ENCODE data around the gene HTR6.

The HTR6 gene

DNA sequence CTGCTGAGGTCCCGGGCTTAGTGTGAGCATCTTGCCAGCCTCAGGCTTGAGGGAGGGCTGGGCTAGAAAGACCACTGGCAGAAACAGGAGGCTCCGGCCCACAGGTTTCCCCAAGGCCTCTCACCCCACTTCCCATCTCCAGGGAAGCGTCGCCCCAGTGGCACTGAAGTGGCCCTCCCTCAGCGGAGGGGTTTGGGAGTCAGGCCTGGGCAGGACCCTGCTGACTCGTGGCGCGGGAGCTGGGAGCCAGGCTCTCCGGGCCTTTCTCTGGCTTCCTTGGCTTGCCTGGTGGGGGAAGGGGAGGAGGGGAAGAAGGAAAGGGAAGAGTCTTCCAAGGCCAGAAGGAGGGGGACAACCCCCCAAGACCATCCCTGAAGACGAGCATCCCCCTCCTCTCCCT lies 7.2 kb upstream of the HTR6 start:
- DNase-seq, result no peak

DNA sequence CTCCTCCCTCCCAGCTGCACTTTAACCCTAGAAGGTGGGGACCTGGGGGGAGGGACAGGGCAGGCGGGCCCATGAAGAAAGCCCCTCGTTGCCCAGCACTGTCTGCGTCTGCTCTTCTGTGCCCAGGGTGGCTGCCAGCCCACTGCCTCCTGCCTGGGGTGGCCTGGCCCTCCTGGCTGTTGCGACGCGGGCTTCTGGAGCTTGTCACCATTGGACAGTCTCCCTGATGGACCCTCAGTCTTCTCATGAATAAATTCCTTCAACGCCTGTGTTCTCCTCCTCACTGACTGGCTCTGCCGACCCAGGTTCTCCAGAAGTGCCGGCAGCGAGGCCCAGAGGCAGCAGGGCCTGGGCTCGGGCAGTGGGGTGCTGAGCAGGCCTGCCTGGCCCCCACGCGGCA lies 6.5 kb upstream of the HTR6 start:
- DNase-seq, result no peak

DNA sequence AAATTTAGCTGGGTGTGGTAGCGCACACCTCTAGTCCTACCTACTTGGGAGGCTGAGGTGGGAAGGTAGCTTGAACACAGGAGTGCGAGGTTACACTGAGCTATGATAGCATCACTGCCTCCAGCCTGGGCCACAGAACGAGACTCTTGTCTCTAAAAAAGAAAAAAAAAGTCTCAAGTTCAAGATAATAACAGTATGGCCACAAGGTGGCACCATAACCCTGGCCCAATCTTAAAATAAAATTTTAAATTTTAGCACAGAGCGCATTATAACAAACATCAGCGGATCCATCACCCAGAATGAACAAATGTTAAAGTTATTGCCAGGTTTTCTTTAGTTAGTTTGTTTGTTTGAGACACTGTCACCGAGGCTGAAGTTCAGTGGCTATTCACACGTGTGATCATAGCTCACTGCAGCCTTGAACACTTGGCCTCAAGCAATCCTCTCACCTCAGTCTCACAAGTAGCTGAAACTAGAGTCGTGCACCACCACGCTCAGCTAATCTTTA lies 2.9 kb upstream of the HTR6 start:
- no peak for DNase-seq

DNA sequence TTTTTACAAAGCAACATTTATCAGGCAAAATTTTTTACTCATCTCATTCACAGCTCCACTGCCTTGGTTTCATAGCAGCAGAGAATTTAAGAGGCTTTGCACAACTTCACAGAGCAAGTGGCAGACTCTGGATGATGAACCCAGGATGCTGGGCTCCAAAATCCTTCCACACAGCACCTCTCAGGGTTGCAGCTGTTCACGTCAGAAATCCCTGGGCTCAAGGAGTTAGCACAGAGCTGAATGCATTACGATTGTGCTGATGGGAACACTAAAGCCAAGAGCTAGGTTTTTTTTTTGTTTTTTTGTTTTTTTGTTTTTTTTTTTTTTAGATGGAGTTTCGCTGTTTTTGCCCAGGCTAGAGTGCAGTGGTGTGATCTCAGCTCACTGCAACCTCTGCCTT lies 2.4 kb upstream of the HTR6 start:
- DNase-seq, result no peak

DNA sequence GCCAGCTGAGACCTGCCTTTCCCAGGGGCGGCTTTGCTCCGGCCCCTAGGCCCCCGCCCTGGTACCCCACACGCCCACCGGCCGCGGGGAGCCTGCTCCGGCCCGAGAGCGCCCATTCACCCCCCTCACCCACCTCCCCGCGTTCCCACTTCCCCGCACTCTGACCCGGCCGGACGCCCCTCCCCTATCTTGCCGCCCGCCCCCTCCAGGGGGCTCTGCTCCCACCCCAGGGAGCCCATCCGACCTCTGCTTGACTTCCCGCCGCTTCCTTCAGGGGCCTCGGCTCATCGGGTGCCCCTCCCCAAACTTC lies 466 bp downstream of the HTR6 start:
- DNase-seq, result no peak

DNA sequence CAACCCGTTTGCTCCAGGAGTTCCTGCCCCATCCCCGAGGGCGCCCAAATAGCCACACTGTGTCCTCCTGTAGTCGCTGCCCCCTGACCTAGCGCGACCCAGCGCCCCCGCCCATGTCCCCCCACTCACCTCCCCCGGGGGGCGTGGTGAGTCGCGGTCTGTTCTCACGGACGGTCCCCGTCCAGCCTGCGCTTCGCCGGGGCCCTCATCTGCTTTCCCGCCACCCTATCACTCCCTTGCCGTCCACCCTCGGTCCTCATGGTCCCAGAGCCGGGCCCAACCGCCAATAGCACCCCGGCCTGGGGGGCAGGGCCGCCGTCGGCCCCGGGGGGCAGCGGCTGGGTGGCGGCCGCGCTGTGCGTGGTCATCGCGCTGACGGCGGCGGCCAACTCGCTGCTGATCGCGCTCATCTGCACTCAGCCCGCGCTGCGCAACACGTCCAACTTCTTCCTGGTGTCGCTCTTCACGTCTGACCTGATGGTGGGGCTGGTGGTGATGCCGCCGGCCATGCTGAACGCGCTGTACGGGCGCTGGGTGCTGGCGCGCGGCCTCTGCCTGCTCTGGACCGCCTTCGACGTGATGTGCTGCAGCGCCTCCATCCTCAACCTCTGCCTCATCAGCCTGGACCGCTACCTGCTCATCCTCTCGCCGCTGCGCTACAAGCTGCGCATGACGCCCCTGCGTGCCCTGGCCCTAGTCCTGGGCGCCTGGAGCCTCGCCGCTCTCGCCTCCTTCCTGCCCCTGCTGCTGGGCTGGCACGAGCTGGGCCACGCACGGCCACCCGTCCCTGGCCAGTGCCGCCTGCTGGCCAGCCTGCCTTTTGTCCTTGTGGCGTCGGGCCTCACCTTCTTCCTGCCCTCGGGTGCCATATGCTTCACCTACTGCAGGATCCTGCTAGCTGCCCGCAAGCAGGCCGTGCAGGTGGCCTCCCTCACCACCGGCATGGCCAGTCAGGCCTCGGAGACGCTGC lies 1.1 kb downstream of the HTR6 start:
- DNase-seq, result no peak

DNA sequence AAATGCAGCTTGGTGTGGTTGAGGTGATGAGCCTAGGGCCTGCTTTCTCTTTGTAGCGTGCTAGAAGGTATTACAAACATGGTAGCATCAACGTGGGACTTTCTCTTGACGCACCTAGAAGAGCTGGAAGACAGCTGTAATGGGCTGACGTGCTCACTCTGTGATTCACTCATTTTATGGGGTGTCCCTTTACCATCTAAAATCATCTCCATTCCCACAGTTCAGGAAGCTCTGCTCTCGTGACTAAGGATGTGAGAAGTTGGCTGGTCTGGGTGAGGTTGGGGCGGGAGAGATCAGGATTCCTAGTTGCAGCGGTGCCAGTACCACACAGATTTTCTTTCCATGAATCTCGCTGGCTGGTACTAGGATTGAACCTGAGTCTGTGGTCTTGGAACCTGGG lies 4.2 kb downstream of the HTR6 start:
- no peak for DNase-seq

DNA sequence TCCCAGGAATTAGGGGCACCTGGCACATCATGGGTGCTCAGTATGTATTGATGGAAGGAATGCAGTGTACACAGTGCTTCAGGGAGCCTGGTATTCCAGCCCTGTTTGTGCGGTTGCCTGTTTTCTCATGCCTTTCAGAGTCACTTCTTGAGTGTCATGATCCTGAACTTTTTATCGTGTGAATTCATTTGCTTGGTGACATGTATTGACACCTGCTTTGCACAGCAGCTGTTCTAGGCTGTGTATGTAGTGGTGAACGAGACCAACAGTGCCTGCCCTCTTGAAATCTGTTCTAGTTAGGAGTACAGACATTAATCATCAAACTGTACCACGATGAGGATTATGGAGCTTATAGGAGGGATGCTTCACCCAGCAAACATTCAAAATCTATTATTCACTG lies 6.1 kb downstream of the HTR6 start:
- no peak for DNase-seq

DNA sequence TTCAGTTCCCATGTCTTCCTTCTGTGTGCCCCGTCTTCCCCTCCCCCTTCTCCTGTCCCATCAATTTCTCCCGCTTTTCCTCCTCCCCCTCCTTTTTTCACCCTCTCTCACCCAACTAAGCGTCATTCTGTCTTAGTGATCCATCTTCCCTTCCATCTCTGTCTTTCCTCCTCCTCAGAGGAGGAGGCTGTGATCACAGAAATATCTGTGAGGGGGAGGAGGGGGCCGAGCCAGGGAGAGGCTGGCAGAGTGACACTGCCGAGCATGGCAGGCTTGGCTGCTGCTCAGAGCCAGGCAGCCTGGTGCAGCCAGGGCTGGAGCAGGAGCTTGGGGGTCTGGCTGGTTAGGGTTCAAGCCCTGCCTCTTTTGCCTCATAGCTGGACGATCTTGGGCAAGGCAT lies 7.6 kb downstream of the HTR6 start:
- no peak for DNase-seq

DNA sequence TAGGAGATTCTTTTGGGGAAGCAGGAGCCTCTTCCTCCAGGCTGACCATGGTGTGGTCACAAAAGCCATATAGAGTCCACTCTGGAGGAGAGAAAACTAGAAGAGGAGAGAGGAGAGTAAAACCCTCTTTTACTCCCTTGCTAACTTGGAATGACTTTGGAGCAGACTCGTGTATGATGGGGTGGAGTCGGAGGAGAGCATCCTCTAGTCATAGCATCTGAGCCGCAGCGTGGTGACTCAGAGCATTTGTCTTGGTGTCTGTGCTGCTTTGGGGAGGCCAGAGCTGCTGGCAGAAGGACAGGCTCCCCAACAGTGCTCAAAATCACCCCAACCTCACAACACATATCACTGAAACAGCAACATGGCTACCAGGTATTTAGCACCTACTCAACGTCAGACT lies 11.1 kb downstream of the HTR6 start:
- DNase-seq, result no peak

DNA sequence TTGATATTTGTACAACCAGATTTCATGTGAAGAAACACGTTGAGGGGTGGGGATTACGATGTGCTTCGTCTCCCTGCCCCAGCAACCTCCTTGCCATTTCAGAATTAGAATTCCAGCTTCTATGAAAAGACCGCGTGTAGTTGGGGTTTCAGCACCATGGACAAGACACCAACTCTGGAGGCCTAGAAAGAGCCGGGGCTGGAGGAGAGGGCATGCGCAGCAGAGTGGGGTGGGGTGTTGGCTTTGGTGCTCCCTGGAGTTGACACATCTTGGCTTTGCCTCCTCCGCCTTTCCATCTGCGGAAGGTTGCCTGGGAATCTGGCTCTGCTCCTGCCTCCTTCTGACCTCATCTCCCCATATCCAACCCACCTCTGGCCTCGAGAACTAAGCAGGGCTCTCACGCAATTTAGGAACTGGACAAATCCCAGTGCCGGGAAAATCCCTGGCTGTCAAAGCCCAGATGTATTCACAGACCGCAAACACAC lies 11.8 kb downstream of the HTR6 start:
- DNase-seq, result peak; percentile 32

DNA sequence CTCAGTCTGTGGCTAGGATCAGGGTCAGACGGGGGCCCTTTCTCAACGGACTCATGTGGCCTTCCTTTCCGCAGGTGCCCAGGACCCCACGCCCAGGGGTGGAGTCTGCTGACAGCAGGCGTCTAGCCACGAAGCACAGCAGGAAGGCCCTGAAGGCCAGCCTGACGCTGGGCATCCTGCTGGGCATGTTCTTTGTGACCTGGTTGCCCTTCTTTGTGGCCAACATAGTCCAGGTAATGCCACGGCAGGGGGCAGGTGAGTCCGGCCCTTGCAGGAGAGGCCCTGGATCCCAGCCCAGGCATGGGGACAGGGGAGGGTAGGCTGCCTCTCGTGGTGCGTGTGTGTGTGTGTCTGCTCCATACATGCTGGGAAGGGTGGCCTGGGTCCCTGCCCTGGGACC lies 13.8 kb downstream of the HTR6 start:
- DNase-seq, result no peak

DNA sequence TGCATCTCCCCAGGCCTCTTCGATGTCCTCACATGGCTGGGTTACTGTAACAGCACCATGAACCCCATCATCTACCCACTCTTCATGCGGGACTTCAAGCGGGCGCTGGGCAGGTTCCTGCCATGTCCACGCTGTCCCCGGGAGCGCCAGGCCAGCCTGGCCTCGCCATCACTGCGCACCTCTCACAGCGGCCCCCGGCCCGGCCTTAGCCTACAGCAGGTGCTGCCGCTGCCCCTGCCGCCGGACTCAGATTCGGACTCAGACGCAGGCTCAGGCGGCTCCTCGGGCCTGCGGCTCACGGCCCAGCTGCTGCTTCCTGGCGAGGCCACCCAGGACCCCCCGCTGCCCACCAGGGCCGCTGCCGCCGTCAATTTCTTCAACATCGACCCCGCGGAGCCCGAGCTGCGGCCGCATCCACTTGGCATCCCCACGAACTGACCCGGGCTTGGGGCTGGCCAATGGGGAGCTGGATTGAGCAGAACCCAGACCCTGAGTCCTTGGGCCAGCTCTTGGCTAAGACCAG lies 14.3 kb downstream of the HTR6 start:
- no peak for DNase-seq

DNA sequence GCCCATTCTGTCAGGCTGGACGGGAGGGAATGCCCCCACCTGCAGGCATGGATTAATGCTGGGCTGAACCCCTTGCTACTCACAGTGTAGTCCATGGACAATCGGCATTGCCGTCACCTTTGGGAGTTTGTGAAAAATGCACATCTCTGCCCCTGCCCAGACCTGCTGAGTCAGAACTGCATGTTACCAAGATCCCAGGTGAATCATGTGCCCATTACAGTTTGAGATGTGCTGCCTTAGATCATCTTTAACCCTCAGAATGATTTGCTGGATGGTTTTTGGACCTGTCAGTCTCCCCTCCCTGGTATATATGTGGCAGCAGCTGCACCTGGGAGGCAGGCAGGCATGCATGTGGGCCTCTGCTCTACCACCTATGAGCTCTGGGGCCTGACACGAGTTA lies 15.0 kb downstream of the HTR6 start:
- DNase-seq, result no peak

DNA sequence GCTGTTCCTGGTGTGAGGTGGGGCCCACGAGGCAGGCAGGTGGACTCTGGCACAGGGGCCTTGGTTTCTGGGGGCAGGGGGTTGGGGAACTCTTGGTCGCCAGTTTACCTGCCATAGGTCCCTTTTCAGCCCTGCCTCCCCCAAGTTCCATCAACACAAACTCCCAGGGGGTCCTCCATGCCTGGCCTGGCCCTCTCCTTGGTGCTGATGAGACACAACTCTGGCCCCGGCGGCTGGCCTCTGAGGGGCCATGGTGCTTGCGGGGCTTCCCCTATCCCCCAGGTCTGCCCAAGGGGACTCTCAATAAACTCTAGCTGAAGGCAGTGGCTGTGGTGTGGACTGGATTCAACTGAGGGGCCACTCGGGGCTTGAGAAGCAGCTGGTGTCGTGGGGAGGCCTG lies 16.0 kb downstream of the HTR6 start:
- no peak for DNase-seq

DNA sequence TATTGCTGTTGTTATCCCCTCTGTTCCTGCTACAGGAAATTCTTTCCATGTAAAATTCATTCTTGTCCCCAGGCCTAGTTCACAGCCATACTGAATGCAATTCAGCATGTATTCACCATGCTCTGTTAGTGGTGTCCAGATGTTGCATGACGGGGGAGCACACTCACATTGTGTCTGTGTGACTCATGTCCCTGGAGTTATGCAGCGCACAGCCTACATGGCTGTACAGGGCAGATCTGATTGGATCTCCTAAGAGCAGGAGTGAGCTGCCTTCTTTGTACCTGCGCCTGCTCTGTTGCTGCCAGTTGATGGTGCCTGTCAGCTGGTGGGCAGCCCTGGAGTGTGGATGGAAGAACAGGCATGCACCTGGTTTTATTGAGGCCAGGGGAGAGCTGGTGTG lies 17.6 kb downstream of the HTR6 start:
- DNase-seq, result peak; percentile 35

DNA sequence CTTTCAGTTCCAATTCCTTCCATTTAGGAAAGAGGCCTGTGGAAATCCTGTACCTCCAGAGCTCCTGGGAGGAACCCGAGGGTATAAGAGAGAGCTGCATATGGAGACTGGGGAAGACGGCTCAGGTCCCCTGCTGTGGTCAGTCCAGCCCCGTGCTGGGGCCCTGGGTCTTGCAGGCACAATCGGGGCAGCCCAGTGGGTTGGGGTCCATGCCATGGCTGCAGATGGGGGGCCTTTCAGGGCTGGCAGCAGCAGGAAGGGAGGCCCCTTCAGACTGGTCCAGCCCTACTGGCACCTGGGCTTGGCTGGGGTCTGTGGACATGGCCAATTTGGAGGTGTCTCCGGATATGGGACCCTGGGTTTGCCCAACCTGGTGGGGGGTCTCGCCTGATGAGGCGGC lies 18.2 kb downstream of the HTR6 start:
- no peak for DNase-seq

DNA sequence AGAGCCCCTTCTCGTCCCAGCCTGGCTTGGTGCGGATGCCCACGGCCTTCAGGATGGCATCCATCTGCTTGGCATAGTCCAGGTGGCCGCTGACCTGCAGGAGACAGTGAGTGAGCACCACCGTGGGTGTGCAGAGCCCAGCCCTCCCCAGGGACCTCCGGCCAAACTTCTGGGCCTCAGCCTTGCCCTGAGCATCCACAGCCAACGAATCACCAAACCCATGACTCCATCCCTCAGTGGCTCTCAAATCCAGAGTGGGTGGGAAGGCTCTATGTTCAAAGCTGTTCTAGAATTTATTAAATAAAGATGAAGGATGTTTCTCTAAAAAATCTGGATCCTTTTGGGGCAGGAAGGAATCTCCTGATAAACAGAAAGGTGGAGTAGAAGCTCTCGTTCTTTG lies 18.7 kb downstream of the HTR6 start:
- DNase-seq, result no peak

DNA sequence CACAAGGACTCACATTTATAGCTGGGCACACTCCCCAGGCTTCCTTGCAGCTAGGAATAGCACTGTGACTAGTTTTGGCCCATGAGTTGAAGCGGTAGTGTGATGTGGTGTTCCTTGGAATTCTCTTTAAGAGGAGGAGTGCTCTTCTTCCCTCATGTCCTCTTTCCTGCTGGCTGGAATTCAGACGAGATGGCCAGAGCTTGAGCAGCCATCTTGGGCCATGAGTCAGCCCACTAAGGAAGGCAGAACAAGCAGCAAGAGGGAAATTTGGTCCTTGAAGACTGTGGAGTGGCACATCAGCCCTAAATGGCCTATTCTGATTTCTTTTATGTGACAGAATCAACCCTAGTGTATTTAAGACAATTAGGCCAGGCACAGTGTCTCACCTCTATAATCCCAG lies 20.0 kb downstream of the HTR6 start:
- no peak for DNase-seq

DNA sequence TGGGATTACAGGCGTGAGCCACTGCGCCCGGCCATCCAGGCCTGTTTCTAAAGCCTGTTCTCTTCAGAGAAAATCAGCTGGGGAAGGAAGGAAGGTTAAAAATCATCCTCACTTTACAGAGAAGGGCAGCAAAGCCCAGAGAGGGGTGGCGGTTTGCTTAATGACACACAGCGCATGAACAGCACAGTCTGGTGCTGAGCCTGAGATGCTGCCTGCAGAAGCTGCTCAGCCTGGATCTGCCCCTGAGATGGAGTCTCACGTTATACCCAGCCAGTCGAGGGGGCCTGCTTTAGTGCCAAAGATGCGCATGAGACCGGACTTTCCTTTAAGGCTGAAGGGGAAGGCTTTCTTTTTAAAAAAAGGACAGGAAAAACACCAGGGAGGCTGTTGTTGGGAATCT lies 21.3 kb downstream of the HTR6 start:
- DNase-seq, result no peak

DNA sequence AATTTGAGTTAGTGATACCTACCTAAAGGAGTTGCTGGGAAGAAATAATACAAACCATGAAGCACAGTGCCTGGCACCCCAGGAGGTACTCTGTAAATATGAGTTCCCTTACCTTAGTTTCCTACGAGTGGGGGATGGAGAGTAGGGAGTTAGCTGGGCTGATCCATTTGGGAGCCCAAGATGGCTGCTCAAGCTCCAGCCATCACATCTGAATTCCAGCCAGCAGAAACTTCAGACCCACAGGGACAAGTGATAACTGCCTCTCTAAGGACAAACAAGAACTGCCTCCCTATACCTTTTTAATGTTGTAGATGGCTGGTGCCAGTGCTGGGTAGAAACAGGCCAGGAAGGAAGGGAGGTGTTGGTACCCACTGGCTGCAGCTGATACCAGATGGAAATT lies 22.7 kb downstream of the HTR6 start:
- DNase-seq, result no peak

DNA sequence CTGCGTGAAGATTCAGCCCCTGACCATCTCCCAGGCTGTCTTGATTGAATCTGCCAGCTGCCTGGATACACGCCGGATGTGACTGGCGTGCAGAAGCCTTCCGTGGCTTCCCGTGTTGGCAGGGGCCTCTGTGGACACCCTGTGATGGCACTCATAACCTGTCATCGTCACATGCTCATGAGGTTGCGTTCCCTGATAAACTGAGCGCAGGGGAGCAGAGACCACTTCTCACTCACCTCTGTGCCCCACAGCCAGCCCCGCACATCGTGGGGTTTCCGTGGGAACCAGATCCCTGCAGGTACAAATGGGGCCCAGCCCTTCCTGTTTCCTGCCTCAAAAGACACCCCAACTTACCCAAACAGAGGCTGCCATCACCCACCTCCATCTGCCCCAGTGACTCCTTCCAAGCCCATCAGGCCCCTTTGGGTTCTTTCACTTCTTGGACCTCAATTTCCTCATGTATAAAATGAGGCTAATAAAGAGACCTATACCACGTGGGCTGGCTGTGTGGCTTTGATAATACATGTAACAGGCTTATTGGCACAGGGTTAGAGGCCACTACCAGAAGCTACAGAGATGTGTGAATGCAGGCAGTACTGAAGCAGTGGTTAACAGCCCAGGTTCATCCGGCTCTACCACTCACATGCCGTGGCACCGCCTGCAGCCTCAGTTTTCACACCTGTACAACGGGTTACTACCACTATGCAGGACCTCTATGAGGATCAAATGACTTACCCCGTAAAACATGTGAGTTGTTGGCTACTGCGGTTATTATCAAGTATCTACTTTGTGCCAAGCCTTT lies 23.6 kb downstream of the HTR6 start:
- no peak for DNase-seq

DNA sequence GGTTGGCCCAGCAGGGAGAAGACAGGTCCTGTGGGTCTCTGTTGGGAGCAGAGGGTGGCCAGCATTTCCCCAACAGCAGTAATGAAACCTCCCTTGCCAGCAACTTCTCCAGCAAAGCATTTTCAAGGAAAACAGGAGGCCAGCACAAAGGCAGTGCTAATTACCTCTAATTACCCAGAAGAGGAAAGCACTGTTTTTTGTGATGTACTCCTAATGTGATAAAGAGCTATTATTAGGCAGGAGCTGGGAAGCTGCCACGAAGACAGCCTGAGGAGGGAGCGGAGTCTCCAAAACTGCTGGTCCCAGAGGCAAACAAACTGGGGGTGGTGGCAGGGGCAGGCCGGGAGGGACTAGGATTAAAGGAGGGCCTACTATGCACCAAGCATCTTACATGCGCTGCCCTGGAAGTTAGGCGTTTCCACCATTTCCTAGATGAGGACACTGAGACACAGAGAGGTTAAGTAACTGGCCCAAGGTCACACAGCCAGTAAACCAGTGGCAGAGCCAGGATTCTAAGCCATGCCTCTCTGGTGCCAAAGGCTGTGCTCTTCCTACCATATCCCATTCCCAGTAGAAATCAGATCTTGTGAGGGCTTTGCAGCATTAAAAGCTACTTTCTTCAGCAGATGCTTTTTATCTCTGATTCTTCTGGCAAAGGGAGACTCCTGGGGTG lies 24.5 kb downstream of the HTR6 start:
- DNase-seq, result no peak

Measured in amniotic stem cell (primary cell).